T-helper 2 cell treated with Interferon-gamma antibody and Interleukin-4, amounts not matched to agents 100 ng/mL and 5 ng/mL, for 36 hours (primary cell): ENCODE data around the gene RNF148. TPM values are rescaled to one million over a fixed set of nuclear protein-coding genes. Genes with fewer than 3 reads are reported as not detected.

ENCODE experiments used
- total RNA-seq: library from RNA; stranded (reverse); gene quantifications from 2 replicates; pipeline ENCODE4 v1.2.3, GENCODE V29; 2022

Gene RNF148
- total RNA-seq, 1 donor from 2014 or later = not detected

Other genes starting within 250 kb of the RNF148 start
- gene RNF133, start 3.8 kb downstream of the RNF148 start, total RNA-seq = not detected in 2 replicates
- gene CADPS2, start 183.5 kb upstream of the RNF148 start, total RNA-seq = not detected in 2 replicates